HG03097 (cell line): ENCODE measurements around the gene PRDM4.
A peak's percentile ranks its signal among the peaks of the same experiment; 100 is the strongest.
"Not testable (repeated sequence)": the region's sequence is repeated elsewhere in the genome, so short reads cannot be mapped to it uniquely, and the experiment has no call there.

Experiments used
- ATAC-seq: cut with Tn5 transposase; IDR thresholded peaks from one replicate; pipeline ENCODE4 v1.9.1; 2021; ENCODE audit not compliant: unreplicated experiment, low FRiP score

The PRDM4 gene

GRCh38 chr12:107702106-107702505 lies 58.8 kb downstream of the PRDM4 start:
- ATAC-seq, result no peak

GRCh38 chr12:107695772-107696171 lies 65.2 kb downstream of the PRDM4 start:
- not testable (repeated sequence) for ATAC-seq

GRCh38 chr12:107685360-107686248 lies 75.3 kb downstream of the PRDM4 start, which contains the start of gene PWP1:
Gene PWP1 (plus strand): TSS chr12:107685799. CDS start chr12:107685900, 101 bp downstream.
- peak; percentile 86 for ATAC-seq

- ATAC-seq, result no peak
These were observed 76.0 kb downstream of the PRDM4 start for GRCh38 chr12:107684990-107685359.

GRCh38 chr12:107684029-107684795 lies 76.7 kb downstream of the PRDM4 start:
- ATAC-seq, result no peak
